HS-27A (cell line): ENCODE results near the gene NKD2.

ENCODE experiments used
- DNase-seq: peaks from one replicate; pipeline ENCODE4 v3.0.0-alpha.2; 2012; ENCODE audit warnings: low read depth, missing footprints

The NKD2 gene

DNA sequence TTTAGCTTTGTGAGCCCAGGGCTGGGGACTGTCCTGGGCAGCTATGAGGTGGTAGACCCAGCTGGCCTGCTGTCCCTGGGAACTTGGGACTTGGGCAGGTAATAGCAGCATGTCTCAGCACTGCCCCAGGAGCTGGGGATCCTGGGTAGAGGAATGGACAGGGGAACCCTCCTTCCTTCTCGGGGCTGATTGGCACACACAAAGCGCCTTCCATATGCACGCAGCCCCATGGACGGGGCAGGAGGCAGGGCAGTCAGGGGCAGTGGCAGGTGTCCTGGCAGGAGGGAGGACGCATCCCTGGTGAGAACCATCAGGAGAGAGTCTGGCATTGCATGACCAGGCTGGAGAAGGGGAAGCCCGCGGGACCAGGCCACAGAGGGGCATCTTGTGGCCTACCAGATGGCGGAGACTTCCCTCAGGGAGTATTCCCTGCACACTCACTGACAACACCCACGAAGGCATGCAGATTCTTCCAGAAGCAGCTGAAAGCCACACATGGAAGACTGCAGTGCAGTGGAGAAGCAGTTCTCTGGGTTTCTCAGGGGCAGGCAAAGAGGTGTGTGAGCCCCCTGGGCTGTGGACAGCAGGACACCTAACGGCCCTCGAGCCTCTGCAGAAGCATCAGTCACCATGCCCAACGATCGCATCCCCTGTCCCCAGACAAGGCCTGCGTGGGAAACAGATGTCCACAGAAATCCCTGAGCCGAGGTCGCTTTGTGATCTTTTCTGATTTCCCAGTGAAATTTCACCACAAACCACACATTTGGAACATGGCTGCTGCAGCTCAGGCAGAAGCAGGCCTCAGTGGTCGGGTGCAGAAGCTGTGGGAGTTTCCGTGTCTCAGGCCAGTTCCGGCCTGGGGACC lies 7.0 kb upstream of the NKD2 start:
- no peak for DNase-seq

DNA sequence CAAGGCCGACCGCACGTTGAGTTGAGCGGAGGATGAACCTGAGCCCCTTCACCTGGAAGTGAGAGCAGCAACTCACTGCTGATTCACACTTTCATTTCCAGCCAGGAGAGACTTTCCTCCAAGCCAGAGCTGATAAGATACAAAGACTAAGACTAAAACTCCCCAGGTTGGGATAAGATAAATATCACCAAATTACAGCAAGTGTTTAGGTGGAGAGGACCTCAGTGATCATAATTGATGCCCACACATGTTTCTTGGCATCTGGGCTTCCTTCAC lies 6.4 kb upstream of the NKD2 start:
- DNase-seq: no peak

DNA sequence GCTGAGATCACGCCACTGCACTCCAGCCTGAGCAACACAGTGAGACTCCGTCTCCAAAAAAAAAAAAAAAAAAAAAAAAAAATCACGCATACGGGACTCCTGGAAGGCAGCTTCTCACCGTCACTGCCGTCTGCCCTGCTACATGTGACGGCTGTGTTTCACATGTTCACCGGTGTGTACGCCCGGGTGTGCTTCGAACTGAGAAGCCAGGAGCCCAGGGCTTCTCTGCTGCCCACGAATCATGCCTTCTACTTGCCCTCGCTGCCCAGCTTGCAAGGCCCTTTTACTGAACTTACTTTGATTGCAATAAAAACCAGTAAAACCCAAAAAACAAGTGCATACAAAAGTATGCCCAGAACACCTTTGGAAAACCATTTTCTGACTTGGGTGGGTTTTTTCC lies 5.8 kb upstream of the NKD2 start:
- no peak for DNase-seq

DNA sequence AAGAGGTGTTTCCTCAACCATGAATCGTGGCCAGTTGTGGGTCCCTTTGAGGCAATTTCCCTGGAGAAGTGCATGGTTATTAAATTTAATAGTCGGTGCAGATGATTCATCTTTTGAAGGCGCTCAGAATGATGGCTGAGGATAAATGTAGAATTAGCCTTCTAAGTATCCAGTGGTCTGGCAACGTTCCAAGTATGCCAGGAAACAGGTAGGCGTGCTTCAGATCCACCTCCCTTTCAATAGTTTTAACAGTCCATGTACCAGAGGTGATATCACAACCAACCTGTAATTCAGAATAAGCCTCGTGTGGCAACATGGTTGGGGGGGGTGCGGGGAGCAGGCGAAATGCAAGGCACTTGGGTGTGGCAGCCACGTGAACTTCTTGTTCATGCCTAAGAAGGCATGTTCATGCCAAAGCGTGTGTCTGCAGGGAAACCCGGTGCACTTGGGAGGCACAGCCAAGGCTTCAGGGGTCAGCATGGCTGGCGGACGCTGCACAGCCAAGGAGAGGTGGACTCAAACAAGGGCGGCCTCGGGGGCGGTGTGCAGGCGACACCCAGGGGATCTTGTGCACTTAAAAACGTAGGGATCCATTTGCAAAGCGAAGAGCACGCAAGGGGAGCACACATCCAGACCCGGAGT lies 5.2 kb upstream of the NKD2 start:
- no peak for DNase-seq

DNA sequence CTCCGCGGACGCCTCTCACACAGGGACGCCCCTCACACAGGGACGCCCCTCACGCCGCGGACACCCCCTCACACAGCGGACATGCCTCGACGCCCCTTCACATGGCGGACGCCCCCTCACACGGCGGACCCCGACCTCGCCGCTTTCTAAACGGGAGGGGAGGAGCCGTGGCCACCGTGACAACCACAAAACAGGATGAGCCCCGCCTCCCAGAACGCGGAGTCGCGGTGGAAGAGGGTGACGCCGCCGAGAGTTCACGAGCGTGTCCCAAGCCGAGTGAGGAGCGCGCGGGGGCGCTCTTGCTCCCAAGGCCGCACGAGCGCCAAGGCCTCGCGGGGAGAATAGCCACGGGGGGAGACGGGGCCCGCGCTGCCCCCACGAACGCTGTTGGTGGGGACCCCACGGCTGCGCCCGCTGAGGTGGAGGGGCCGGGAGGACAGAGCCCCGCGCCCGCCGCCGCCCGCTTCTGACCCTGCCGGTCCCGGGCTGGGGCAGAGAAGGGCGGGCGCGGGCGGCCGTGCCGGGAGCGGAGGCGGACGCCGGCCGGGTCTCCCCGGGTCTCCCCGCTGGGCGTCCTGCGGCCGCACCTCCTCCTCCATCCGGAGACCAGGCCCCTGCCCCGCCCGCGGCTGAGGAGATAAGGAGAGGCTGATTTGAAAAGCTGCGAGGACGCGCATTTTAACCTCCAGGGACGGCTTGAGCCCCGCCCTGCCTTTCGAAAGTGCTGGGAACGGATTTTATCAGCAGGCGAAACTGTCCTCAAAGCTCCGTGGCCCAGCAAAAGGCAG lies 3.9 kb upstream of the NKD2 start:
- no peak for DNase-seq

DNA sequence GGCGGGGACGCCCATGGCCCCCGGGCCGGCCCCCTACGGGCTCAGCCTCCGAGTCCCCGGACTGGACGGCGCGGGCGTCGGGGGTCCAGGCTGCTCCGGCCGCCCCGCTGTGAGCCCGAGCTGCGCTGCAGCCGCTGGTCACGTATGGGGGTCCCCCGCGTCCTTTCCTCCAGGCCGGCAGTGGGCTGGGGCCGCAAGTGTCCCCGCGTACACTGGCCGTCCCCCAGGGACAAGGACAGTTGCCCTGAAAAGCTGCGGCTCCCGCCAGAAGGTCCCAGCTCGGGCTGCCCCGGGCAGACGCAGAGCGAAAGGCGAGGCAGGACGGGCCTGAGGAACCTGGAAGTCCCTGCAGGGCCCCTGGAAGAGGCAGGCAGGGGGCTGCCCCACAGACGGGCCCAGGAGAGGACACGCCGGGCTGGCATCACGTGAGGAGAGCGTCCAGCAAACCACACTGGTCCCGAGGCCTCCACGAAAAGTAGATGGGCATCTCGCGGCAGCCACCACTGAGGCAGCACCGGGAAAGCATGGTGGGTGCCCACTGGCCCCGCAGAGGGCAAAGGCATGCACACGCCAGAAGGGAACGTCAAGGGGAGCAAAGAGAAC lies 3.3 kb upstream of the NKD2 start:
- DNase-seq: no peak

DNA sequence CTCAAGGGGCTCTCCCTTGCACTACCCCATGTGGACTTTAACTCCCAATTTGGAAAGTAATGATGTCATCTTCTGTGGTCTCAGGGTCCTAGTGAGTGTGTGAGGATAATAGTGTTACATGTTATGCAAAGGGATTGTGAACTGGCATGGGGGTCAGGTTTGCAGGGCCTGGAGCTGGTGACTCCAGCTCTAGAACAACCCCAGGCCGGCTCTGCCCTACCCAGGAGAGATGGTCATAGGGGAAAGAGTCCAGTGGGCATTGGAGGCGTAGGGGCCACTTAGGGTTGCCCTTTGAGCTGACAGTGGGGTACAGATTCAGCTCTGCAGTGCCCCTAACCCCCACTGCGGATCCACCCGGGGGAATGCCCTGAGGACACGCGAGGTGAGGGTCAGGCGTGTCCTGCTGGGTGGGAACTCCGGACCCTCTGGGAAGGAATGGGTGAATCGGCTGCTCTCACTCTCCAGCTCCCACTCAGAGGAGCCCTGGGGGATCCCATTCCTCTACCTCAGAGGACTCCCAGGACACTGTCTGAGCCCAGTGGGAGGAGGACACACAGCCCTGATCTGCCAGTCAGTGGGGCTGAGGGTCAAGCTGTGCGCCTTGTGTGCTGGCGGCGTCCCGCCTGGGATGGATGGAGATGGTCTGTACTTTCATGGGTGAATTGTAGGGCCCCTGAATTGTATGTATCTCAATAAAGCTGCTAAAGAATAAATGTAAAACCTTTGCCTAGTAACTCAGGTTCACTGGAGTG lies 2.5 kb upstream of the NKD2 start:
- DNase-seq: no peak

DNA sequence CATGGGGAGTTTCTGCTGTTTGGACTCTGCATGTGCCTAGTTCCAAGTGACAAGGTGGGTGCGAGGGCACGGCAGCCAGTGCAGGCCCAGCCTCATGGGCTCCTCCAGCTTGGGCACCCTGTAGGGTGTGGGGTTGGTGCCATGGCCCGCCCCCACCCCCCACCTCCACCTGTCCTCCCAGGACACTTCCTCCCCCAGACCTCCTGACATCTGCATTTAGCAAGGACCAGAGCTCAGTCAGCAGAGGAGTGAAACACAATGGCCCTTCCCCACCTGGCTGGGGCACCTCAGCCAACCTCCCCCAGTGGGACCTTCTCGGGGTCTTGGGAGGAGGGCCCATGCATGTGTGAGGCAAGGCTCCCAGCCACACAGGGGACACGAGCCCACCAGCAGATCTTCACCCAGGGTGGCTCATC lies 1.9 kb upstream of the NKD2 start:
- no peak for DNase-seq

DNA sequence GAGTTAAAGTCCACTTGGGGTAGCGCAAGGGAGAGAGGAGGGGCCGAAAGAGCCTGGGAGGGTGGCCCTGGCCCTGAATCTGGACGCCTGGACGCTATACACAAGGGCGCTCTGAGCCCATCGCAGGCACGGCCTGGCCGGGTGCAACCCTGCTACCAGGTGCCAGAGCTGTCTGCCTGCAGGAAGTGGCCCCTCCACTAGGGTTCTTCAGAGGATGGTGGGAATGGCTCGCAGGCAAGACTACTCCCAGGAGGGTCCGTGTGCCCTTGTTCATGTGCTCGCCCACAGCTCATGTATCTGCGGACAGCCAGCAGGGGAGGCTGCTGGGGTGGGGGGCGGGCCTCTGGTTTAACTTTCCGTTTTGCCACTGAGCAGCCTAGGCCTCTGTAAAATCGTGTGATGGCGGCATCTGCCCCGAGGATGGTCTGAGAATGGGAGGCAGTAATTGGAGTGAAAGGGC lies 1.4 kb upstream of the NKD2 start:
- no peak for DNase-seq

DNA sequence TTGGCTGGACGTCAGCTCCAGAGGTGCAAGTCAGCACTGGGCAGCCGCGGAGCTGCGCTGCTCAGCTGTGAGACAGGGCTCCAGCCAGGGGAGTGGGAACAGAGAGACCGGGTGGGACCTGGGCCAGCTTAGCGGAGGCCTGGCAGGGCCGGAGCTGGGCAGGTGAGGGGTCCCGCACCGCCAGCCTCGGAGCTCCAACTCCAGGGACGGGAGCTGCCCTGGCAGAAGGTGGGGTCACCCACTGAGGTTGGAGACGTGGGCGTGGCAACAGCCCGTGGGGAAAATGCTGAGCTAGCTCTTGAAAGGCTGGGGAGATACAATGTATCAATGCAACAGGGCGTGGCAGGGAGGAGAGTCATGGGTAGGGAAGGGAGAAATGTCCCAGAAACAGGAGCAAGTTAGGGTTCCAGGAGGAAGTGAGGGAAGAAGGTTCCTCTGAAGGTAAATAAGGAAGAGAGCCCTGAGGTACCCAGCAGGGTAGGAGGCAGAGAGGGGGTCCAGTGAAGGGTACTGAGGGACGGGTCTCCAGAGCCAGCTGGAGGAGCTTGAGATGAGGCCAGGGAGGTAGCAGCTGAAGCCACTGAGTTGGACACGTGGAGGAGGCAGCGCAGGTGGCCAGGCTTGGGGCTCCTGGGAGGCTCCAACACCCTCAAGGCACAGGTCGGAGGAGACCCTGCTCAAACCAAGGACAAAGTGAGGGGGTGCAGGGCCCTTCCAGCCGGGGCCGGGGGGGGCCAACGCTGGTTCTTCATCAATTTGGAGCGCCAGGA lies 736 bp upstream of the NKD2 start:
- no peak for DNase-seq

DNA sequence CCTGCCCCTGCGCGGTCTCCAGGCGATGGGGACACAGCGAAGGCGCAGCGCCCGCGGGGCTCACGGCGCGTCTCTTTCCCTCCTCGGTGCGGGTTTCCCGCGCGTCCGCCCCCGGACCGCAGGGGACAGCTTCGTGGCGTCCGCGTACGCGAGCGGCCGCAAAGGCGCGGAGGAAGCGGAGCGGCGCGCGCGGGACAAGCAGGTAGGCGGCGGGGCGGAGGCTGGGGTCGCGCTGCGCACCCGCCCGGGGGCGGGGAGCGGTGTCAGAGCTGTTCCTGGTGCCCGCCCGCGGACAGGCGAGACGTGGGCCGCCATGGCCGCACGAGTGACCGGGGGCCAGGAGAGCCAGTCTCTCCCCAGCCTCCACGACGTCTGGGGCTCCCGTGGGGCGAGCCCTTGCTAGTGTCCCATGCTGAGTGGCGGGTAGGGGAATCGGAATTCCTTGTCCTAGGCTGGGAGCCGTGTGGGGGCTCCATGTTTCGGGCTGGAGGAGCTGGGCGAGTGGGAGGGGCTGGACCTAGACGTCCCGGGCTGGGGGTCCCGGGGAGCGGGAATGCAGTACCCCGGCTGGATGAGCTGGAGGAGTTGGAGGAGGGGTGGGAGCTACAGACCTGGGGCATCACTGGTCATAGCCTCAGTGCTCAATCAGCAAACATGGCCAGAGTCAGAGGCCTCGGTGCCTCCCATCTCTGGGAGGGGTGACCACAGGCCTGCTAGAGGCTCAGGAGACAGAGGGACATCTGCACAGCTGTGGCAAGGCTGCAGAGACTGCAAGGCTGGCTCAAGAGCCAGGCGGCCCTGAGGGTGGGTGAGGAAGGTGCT lies 968 bp downstream of the NKD2 start:
- DNase-seq: no peak

DNA sequence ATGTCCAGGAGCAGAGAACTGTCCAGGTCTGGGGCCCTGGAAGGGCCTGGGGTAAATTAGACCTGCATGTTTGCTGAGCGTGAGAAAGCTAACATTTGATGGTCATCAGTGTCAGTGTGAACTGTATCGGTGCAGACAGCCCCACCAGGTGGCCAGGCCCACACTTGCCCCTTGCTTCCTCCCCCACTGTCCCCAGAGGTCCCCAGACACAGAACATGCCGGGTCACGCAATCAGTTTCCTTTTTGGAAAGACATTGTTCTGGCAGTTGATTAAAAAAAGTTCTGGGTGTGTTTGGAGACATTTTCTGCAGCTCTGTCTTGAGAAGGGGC lies 1.5 kb downstream of the NKD2 start:
- no peak for DNase-seq

DNA sequence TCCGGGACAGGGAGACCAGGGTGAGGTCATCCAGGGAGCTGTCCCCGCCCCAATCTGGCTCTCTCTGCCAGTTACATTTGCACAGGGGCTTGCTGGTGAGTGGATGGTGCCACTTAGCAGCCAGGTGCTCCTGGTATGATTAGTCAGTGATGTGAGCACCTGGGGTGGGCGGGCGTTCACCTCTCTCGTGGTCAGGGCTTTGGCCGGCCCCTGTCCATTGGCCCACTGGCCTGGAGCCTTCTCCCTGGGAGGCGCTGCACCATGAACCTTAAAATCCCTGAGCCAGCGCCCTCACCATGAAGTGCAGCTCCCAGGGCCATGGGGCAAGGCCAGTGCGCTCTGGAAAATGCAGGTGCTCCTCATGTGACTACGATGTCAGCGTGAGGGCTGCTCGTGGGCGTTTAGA lies 2.0 kb downstream of the NKD2 start:
- DNase-seq: no peak

DNA sequence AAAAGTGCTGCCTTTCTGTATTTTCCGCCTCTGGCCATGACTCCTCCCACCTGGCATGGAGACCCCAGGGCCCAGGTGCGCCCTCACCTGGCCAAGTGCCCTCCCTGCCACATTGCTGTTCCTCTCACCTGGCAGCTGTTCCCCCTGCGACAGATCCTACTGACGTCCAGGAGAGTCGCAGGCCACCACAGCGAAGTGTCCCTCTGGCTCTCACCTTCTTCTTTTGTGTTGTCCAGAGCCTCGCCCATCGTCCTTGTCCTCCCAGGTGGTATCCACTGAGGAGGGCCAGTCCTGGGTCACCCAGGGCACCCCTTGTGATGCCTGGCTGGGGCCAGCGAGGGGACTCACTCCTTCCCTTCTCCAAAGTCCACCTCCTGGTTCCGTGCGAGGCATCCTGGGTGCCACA lies 2.6 kb downstream of the NKD2 start:
- DNase-seq: no peak

DNA sequence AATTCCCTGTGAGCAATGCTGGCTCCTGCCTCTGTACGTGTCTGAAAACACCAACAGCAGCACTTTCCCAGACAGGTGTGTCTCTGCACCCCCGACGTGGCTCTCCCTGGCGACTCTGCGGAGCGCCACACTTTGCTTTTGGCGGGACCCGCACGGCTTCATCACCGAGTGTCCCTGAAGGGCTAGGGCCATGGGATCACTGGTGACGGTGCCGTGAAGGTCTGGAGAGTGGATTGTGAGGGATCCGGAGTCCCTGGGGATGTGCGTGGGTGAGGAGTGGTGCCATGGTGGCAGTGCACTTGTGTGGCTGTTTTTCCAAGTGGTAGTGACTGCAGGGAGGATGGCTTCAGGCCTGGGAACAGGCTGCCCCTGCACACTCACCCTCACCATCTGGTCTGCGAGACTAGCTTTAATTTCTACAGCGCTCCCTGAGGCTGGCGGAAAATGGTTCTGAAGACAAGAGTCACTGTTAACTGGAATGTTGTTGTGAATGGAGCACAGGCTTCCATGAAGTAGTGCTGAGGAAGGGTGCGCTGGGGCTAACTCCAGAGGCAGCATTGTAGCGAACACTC lies 3.2 kb downstream of the NKD2 start:
- DNase-seq: no peak

DNA sequence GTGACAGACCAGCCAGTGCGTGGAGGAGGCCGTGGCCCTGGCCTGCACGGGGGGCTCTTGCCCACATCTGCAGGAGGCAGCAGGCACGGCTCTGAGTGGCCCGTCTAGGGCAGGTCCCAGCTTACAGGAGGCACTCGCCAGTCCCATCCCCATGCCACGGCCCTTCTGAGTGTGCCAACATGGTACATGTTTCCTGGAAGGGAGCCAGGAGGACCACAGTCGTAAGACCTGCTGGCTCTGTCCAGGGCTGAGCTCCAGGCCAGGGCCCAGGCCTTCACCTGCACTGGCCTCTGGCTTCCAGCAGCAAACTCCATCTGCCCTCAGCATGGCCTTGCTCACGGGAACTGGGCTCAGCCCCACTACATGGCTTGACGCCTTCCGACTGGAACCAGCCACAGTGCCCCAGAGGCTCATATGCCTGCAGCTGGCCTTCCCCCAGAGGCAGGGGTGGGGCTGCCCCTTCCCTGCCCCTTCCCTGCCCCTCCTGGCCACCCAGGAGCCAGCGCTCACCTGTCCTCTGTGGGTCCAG lies 3.8 kb downstream of the NKD2 start:
- no peak for DNase-seq

DNA sequence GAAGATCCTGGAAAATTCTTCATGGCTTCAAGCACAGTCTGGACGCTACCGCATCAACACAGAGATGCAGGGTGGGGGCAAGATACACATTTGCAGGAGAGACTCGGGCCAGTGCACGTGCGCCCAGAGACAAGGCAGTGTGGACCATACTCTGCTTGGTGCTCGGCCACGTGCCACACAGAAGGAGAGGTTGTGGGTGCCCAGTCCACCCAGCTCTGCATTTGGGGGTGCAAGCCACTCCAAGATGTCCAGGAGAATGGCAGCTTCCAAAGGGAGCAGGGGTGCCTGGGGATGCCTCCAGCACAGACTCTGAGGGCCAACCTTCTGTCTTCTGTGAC lies 4.3 kb downstream of the NKD2 start:
- DNase-seq: no peak

DNA sequence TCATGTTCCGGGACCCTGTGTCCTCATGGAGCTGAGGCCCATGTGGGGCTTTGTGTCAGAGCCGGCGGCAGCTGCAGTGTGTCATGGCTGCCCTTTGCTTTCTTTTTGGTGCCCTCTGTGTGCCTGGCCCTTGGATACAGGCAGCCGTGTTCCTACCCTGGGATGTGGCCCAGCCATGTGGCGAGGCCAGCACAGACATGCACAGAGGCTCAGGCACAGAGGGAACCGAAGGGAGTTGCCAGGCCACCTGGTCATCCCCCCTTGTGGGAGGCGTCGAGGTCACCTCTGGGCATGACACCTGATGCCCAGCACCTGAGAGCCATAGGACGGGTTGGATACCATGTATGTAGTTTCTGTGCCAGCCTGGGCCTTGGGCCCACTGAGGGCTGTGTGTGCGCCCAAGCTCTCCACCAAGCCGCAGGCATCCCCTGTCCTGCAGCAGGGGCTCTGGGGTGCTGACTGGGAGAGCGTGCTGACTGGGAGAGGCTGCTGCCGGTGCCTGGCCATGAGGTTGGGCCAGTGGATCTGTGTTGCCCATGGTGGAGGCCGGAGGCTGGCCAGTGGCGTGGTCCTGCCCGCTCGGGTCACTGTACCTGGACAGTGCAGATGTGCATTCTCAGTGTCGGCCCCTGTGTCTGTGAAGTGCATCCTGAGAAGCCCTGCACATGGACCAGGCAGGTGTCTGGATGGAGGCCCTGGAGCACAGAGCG lies 4.8 kb downstream of the NKD2 start:
- DNase-seq: no peak

DNA sequence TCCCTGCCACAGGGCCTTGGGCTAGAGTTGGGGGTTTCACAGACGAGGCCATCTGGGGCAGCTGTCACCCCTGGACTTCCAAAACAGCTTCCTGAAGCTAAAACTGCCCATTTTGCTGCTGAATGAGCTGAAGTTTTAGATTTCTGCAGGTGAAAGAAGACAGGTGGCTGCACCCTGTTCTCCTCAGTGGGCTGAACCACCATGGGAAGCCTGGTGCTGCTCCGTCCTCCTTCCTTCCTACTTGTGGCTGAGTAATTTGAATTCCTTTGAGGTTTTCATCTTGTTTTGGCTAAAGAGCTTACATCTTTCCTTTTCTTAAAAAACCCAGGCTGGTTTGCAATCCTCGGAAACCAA lies 5.3 kb downstream of the NKD2 start:
- DNase-seq: no peak
